CD4-positive, alpha-beta T cell treated with Interleukin-17A for 1 hour (primary cell): ENCODE data around the gene CCL13.

Source experiments
- DNase-seq: peaks from one replicate; pipeline ENCODE4 v3.0.0-alpha.2; 2020

Gene CCL13

DNA sequence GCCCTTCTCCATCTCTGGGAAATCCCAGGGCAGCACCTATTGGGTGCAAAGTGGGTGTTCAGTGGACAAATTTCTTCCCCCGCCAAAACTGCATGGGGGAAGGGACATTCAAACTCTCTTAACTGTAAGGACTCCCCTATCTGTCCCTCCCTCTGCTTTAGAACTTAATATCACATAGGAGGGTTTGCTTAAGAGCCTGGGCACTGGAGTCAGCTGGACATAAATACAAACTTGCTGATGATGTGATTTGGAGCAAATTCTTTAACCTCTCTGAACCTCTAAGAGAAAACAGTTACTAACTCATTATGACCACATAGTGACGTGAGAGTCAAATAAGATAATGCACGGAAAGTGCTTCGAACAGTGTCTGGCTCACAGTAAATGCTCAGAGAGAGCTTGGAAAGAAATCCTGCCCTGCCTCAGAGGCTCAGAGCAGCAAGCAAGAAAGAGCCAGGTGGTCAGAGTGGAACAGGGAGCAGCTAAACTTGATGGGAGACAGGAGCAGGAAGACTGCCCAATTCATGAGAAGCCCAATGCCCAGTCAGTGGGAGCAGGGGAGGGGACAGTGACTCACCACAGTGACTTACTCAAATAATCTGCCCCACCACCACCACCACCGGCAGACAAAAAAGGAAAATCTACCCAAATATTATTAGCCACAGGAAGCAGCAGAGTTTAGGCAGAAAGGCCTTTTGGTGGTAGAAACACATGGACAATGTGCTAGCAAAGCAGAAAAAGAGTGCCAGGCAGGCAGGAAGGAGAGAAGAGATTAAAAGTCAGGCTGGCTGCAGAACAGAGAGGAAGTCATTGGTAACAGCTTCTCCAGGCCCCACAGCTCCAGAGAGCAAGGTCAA lies 30.6 kb downstream of the CCL13 start:
- no peak for DNase-seq

DNA sequence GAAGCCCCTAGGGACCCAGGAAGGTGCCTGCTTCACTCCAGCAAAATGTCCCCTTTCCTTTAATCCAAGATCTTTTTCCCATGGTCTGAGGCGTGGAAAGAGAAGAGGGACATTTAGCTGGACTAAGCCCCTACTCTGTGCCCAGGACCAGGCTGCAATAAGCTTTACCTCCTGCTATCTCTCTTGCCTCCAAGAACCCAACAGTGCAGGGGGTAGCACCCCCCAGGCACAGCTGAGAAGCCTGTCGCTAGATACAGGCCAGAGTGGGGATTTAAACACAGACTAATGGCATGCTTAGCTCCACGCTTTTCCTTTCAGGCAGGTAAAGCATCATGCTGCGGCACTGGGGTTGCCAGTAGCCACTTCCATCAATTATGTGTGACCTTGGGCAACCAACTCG lies 31.3 kb downstream of the CCL13 start:
- no peak for DNase-seq

DNA sequence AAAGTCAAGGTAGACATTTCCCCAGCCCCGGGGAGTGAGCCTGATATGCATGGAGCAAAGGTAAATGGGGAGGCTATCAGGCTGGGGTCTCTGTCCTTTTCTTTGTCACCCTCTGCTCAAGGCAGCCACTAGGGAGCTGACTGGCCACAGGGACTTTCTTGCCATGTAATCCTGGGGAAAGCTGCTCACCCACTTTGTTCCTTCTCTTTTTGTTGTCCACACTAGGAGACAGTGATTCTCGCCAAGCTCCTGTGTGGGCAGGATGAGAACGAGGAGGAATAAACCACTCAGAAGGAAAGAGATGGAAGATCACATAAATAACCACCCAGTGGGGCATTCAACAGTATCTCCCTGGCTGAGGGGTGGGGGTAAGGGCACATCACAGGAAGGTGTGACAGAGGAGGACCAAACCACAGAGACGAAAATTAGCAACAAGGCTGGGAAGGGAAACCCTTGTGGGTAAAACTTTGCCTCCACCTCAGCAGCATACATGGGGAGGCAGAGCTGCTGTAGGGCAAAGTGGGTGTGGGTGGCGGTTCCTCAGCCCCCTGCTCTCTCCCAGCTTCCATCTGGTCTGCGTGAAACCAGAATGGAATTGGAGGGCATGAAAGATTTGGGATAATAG lies 33.0 kb downstream of the CCL13 start:
- DNase-seq = no peak

DNA sequence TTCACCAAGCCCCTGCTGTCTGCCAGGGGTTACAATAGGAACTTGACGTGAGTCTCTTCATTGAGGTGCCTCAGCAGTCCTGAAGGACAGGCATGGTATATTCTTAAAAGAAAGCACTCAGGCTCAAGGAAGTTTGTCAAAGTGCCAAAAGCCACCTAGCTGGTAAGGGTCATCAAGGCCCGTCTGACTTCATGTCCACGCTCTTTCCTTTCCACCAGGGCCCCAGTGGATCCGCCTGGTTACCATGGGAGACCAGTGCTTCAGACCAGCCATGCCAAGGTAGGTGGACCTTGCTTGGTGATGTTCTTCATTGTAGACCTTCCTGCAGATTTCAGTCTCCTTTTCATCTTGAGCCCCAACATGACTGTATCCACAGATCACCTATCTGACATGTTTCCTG lies 34.4 kb downstream of the CCL13 start:
- no peak for DNase-seq

DNA sequence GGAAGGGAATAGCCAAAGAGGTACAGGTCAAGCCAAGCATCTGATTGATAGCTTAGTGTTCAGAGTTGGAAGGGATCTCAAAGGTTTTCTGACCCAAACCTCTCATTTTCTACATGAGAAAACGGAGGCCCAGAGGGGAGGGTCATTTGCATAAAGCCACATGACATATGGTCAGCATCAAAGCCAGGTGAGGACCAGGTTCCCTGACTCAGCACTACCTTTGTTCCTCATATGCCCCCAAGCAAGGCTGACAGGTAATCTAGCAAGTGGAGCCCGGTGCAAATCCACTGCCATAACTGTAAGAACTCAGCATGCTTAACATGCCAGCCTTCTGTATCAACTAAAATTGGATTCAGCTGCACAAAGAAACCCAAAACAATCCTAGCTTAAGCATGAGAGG lies 35.0 kb downstream of the CCL13 start:
- no peak for DNase-seq

DNA sequence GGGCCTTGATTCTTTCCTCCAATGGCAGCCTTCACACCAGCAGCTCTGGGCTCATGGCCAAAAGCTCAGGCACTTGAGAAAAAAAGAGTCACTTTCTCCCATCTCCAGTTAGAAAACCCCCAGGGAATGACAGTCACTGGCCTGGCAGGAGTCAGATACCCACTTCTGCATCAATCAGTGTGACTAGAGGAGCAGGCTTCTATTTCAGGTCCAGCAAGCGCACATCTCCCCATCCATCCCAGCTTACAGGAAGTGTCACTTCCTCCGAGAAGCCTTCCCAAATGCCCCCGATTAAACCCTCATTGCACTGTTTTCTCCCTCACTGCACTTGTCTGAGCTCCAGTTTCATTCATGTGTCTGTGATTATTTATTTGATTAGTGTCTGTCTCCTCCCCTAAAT lies 37.1 kb downstream of the CCL13 start:
- DNase-seq = no peak

DNA sequence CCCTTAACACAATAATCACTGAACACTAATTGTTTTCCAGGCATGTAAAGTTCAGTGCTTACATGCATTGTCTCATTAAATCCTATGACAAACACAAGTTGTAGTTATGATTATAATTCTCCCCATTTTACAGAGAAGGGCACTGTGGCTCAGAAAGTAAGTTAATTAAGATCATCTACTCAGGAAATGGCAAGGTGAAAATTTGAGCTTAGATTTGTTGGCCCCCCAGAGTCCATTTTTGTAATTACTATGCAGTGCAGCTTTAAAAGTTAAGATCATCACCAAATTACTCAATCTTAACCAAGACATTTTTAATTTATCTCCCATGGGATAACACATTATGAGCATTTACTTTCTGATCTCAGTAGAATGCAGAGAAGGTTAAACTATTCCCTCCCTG lies 41.0 kb downstream of the CCL13 start:
- no peak for DNase-seq

DNA sequence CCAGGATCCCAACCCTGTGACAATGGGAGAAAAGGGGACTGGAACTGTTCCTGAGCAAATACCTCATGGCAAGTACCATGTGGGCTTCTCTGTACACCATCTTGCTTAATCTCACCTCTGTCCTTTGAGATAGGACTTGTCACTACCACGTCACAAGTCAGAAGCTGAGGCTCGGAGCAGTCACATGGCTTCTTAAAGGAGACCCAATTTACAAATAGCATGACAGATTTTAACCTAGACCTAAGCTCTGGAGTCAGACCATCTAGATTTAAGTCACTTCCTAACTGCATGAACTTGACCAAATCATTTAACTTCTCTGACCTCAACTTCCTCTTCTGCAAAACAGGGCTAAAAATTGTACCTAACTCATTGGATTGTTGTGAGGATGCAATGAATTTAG lies 42.7 kb downstream of the CCL13 start:
- no peak for DNase-seq

DNA sequence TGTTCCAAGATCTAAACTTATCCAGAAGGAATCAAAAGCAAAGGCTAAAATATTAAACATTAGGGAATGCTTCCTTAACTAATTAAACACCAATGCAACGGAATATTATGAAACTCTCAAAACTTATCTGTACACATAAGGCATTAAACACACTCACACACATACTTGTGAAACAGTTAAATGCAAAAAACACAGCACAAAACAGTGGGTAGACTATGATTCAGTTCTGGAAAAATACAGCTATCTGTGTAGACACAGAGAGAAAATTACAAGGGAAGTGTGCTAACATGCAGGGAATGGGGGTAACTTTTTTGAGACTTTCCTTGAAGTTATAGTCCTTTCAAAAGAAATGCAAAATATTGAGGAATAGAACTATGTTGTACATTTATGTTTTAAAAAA lies 43.4 kb downstream of the CCL13 start:
- no peak for DNase-seq

DNA sequence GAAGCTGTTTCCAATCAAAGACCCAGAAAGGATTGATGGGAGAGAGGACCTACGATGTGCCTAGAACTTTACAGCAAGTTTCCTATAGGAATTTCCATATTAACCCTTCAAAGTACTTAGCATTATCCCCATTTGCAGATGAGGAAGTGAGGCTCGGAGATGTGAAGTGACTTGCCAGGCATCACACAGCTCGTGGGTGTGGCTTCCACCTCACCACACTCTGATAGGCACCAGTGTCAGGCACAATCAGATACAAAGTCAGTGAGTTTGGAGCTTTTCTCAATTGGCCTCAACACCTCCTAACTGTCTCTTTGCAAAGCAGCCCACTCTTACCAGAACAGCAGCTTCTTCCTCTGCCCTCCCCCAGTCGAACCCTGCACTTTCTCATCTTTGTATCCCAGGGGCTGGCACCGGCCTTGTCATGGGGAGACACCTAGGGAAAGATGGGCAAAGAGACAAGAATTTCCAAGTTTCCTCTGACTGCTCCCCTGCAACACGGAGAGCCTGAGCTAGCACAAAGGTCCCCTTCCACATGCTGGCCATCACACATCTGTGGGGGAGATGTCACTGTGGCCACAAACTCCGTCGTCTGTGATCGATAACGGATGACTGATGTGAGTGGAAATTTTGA lies 44.1 kb downstream of the CCL13 start:
- no peak for DNase-seq

DNA sequence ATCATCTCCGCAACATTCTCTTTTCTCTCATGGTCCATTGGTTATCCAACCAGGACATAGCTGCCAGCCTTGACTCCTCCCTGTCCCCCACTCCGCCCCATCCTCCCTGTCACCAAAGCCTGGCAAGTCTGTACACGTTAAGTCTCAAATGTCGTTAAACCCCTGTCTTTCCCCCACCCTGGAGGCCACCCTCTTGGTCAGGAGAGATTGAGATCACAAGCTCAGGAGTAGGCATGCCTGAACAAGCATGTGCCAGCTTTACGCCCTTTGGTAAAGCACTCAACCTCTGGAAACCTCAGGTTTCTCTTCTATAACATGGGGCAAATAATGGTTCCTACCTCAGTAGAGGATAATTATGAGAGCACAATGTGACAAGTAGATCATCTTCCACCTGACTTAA lies 44.9 kb downstream of the CCL13 start:
- DNase-seq = no peak

DNA sequence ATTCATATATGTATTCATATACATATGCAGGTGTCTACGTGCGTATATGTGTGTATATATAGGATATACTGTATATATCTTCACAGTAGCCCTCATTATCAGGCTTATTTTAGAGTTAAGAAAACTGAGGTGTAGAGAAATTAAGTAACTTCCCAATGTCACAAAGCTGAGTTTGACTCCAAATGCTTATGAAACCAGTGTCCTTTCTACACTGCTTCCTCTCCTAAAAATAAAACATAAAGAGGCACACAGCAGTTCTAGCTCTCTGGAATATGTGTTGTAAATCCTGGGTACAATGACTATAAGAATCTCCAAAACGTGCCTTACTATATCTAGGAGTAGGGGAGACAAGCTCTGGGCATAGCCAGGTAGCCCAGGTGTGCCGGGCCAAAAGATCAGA lies 46.7 kb downstream of the CCL13 start:
- no peak for DNase-seq

DNA sequence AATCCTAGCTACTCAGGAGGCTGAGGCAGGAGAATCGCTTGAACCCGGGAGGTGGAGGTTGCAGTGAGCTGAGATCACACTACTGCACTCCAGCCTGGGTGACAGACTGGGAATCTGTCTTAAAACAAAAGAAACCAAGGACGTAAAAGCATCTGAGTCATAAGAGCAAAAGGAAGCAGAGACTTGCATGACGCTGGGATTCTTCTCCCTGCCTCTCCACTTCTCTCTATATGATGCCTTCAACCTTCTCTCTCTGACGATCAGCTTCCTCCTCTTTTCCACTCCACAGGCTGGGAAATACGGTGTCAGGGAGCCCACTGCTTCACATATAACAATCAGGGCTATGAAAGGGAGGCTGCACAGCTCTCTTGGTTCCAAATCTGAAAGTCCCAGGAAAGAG lies 49.9 kb downstream of the CCL13 start:
- DNase-seq = no peak
